Fibroblast of lung (primary cell): ENCODE measurements around the gene UVRAG. TPM values are rescaled to one million over a fixed set of nuclear protein-coding genes. Genes with fewer than 3 reads are reported as not detected.

Experiments used
- DNase-seq, 2 donors: peaks; one replicate each; pipeline versions ENCODE4 v3.0.0 to v3.0.0-alpha.2; 2010; ENCODE audit warnings: low read depth in 2 of 2
- H2AFZ ChIP-seq: 2 replicates; pipeline ENCODE4 v1.5.1; 2012; ENCODE audit warnings: low read length, control low read depth, inconsistent platforms
- H3K27ac ChIP-seq: 2 replicates; pipeline ENCODE4 v1.5.1; 2011; ENCODE audit warnings: low read length, control low read depth; ENCODE audit not compliant: insufficient read depth
- H3K27me3 ChIP-seq: 2 replicates; pipeline ENCODE4 v1.5.1; 2011; ENCODE audit warnings: mild to moderate bottlenecking, low read length; ENCODE audit not compliant: control insufficient read depth, insufficient read depth
- H3K36me3 ChIP-seq: 2 replicates; pipeline ENCODE4 v1.5.1; 2011; ENCODE audit warnings: low read length; ENCODE audit not compliant: control insufficient read depth, insufficient read depth
- H3K4me1 ChIP-seq: 2 replicates; pipeline ENCODE4 v1.5.1; 2011; ENCODE audit warnings: low read length; ENCODE audit not compliant: control insufficient read depth, insufficient read depth; ENCODE audit errors: extremely low read depth
- H3K4me2 ChIP-seq: 2 replicates; pipeline ENCODE4 v1.5.1; 2011; ENCODE audit warnings: low read length, control low read depth; ENCODE audit not compliant: insufficient read depth; ENCODE audit errors: extremely low read depth
- H3K4me3 ChIP-seq, 4 experiments: fragments of 200-600 bp in 1 of 4; sonication (generic) in 1 of 4; replicated peaks in 1 of 4; 2 replicates each; pipeline ENCODE4 v1.5.1; 2011 to 2016; ENCODE audit warnings: low read length in 4 of 4, low read depth in 3 of 4, mild to moderate bottlenecking in 3 of 4, control low read depth in 2 of 4, inconsistent platforms in 1 of 4, mixed read lengths in 1 of 4; ENCODE audit not compliant: insufficient read depth in 1 of 4; ENCODE audit errors: control extremely low read depth in 1 of 4
- H3K79me2 ChIP-seq: 2 replicates; pipeline ENCODE4 v1.5.1; 2012; ENCODE audit warnings: mild to moderate bottlenecking, low read length, inconsistent platforms; ENCODE audit not compliant: control insufficient read depth, insufficient read depth
- H3K9ac ChIP-seq: 2 replicates; pipeline ENCODE4 v1.5.1; 2011; ENCODE audit warnings: mild to moderate bottlenecking, low read length, control low read depth; ENCODE audit not compliant: insufficient read depth
- H3K9me3 ChIP-seq: 2 replicates; pipeline ENCODE4 v1.5.1; 2012; ENCODE audit warnings: low read depth, low read length; ENCODE audit not compliant: control insufficient read depth, insufficient read depth
- H4K20me1 ChIP-seq: 2 replicates; pipeline ENCODE4 v1.5.1; 2011; ENCODE audit warnings: low read length; ENCODE audit not compliant: control insufficient read depth, insufficient read depth; ENCODE audit errors: extremely low read depth
- CTCF ChIP-seq, 2 donors: IDR thresholded peaks in 1 of 2; conservative IDR thresholded peaks in 1 of 2; 1 replicate in 1 of 2; 2 replicates in 1 of 2; pipeline ENCODE4 v1.5.1; 2011 to 2012; ENCODE audit warnings: low read length in 2 of 2, control low read depth in 1 of 2, inconsistent platforms in 1 of 2, low read depth in 1 of 2, mild to moderate bottlenecking in 1 of 2
- EZH2 ChIP-seq: IDR thresholded peaks from 2 replicates; pipeline ENCODE4 v1.5.1; 2012; ENCODE audit warnings: low read length, control low read depth, mild to moderate bottlenecking; ENCODE audit errors: missing control alignments
- polyA plus RNA-seq, 2 donors: library from polyadenylated mRNA; depleted of rRNA in 1 of 2; stranded (reverse) in 1 of 2; unstranded in 1 of 2; fragments of >200 nt; gene quantifications; 2 replicates each; pipeline ENCODE4 v1.2.1, GENCODE V29; 2011 to 2012; ENCODE audit warnings: missing spikeins in 1 of 2
- total RNA-seq: library from RNA; depleted of rRNA; stranded (reverse); fragments of >200 nt; gene quantifications from 2 replicates; pipeline ENCODE4 v1.2.1, GENCODE V29; 2014

Gene UVRAG
- total and polyA plus RNA-seq, 2 donors (not counting 1 experiment from before 2014, with no cell fraction given), result 15.8 to 22.1 TPM

GRCh38 chr11:76010051-76010450 is 195.0 kb downstream of the UVRAG start:
- TF ChIP-seq EZH2 (no peak), CTCF (conservative IDR thresholded peaks at IDR 0.05 in 1 of 2, IDR thresholded peaks at IDR 0.05 in 1 of 2; ENCODE audit: low read depth in 1 of 2, low read length in 2 of 2) (no peak)
- Histone ChIP-seq H3K9me3 (no peaks in the 10 kb centered on the region), H3K9ac (no peak overlapping the region), H3K36me3 (no peaks in the 10 kb centered on the region), H3K4me2 (no peak overlapping the region), H2AFZ (no peak overlapping the region), H4K20me1 (no peaks in the 10 kb centered on the region), H3K79me2 (no peaks in the 10 kb centered on the region), H3K4me1 (peaks cover 7% of the 10 kb centered on the region), H3K27me3 (no peaks in the 10 kb centered on the region), H3K4me3 (no peak overlapping the region), H3K27ac (no peak overlapping the region)
- no peak for DNase-seq

GRCh38 chr11:76013526-76013925 is 198.5 kb downstream of the UVRAG start:
- Histone ChIP-seq H3K27ac (no peak overlapping the region), H3K4me3 (no peak overlapping the region), H3K27me3 (no peaks in the 10 kb centered on the region), H3K36me3 (no peaks in the 10 kb centered on the region), H3K79me2 (no peaks in the 10 kb centered on the region), H3K9me3 (no peaks in the 10 kb centered on the region), H3K4me1 (no peaks in the 10 kb centered on the region), H3K9ac (no peak overlapping the region), H4K20me1 (no peaks in the 10 kb centered on the region), H3K4me2 (no peak overlapping the region), H2AFZ (no peak overlapping the region)
- no peak for TF ChIP-seq CTCF (conservative IDR thresholded peaks at IDR 0.05 in 1 of 2, IDR thresholded peaks at IDR 0.05 in 1 of 2; ENCODE audit: low read depth in 1 of 2, low read length in 2 of 2)
- no peak for TF ChIP-seq EZH2
- DNase-seq, result no peak

GRCh38 chr11:76023236-76024068 is 208.4 kb downstream of the UVRAG start:
- Histone ChIP-seq H4K20me1 (no peaks in the 10 kb centered on the region), H3K27me3 (no peaks in the 10 kb centered on the region), H2AFZ (no peak overlapping the region), H3K36me3 (no peaks in the 10 kb centered on the region), H3K4me1 (peaks cover 2% of the 10 kb centered on the region), H3K4me2 (no peak overlapping the region), H3K9me3 (no peaks in the 10 kb centered on the region), H3K27ac (no peak overlapping the region), H3K9ac (no peak overlapping the region), H3K4me3 (no peak overlapping the region), H3K79me2 (no peaks in the 10 kb centered on the region)
- no peak for DNase-seq
- TF ChIP-seq CTCF (conservative IDR thresholded peaks at IDR 0.05 in 1 of 2, IDR thresholded peaks at IDR 0.05 in 1 of 2; ENCODE audit: low read depth in 1 of 2, low read length in 2 of 2) (no peak), EZH2 (no peak)
